Ishikawa (cell line): ENCODE results near the gene AATF.

Source experiments
- CEBPB ChIP-seq: IDR thresholded peaks from 2 replicates; pipeline ENCODE4 v1.6.1; 2012
- CREB1 ChIP-seq: IDR thresholded peaks from 2 replicates; pipeline ENCODE4 v1.6.1; 2012; ENCODE audit warnings: low read depth
- EGR1 ChIP-seq: IDR thresholded peaks from 2 replicates; pipeline ENCODE4 v1.6.1; 2012
- EP300 ChIP-seq: IDR thresholded peaks from 2 replicates; pipeline ENCODE4 v1.6.1; 2012; ENCODE audit warnings: borderline replicate concordance
- FOXM1 ChIP-seq: IDR thresholded peaks from 2 replicates; pipeline ENCODE4 v1.6.1; 2012; ENCODE audit warnings: low read depth, borderline replicate concordance
- NFIC ChIP-seq: IDR thresholded peaks from 2 replicates; pipeline ENCODE4 v1.6.1; 2012
- RAD21 ChIP-seq: IDR thresholded peaks from 2 replicates; pipeline ENCODE4 v1.6.1; 2012; ENCODE audit warnings: low read depth
- REST ChIP-seq: IDR thresholded peaks from 2 replicates; pipeline ENCODE4 v1.6.1; 2012; ENCODE audit warnings: low read depth, mild to moderate bottlenecking
- TAF1 ChIP-seq: IDR thresholded peaks from 2 replicates; pipeline ENCODE4 v1.6.1; 2012; ENCODE audit warnings: low read depth, mild to moderate bottlenecking
- TCF12 ChIP-seq: IDR thresholded peaks from 2 replicates; pipeline ENCODE4 v1.6.1; 2012; ENCODE audit warnings: low read depth
- TEAD4 ChIP-seq: IDR thresholded peaks from 2 replicates; pipeline ENCODE4 v1.6.1; 2012
- USF1 ChIP-seq: IDR thresholded peaks from 2 replicates; pipeline ENCODE4 v1.6.1; 2012
- YY1 ChIP-seq: IDR thresholded peaks from 2 replicates; pipeline ENCODE4 v1.6.1; 2012; ENCODE audit warnings: low read depth
- ZBTB7A ChIP-seq: IDR thresholded peaks from 2 replicates; pipeline ENCODE4 v1.6.1; 2012; ENCODE audit warnings: low read depth
- TF ChIP-seq, protein P1 (sequence below): IDR thresholded peaks from 2 replicates; pipeline ENCODE4 v1.6.1; 2012

The AATF gene

GRCh38 chr17:36972186-36972700 is 23.5 kb downstream of the AATF start:
- TF ChIP-seq NFIC (0 out of 2 replicates have a peak, but pooled peaks have one; percentile 6), TAF1 (no peak), ZBTB7A (no peak), REST (no peak; the same call in 1 of the 2 replicates), TEAD4 (peak; percentile 22; the same call in 1 of the 2 replicates)
- TF ChIP-seq, protein P1, sequence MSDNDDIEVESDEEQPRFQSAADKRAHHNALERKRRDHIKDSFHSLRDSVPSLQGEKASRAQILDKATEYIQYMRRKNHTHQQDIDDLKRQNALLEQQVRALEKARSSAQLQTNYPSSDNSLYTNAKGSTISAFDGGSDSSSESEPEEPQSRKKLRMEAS: no peak

DNA sequence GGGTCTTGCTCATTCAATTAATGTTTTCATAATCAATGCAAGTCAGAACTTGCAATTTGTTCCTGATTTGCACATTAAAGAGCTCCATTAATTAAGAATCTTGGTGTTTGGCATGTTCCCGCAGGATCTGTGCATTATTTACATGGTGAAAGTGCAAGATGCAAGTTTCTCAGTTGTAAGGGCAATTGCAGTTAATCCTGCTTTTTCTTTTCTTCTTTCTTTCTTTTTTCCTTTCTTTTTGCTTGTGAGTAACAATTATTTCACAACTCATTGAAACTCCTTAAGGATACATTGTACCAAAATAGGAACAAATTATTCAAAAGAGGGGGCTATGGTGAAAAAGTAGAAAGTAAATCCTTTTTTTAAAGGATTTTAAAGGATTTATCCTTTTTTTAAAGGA is 24.2 kb downstream of the AATF start:
- TF ChIP-seq TAF1 (no peak), CREB1 (no peak)

DNA sequence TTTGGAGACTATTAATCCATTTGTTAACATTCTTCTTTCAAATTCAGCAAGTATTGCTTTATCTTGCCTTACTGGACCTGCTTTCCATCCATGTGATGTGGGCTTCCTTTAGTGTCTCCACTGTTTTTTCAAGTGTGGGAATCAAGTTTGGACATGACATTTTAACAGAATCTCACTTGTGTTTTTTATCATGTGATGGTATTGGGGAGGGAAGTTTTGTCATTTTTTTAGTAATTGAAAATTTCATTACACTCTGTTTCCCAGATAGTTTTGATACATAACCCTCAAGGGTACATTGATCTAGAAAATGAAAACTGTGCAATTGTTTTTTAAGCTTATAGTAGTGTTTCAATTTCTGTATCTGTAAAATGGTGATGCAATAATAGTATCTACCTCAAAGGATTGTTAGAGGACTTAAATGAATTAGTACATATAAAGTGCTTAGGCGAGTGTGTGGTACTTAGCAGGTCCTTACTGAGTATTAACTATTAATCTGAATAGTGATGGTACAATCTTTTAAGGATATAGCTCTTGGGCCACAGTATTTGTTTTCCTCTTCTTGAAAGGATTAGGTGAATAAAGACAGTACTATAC is 27.3 kb downstream of the AATF start:
- TF ChIP-seq USF1 (no peak), TEAD4 (no peak), NFIC (no peak), EP300 (no peak), FOXM1 (no peak)

GRCh38 chr17:36977066-36977465 is 28.3 kb downstream of the AATF start:
- TF ChIP-seq TAF1 (no peak), CEBPB (no peak), NFIC (no peak), TEAD4 (no peak), USF1 (no peak), EGR1 (no peak), REST (no peak), CREB1 (no peak), YY1 (no peak), TCF12 (no peak), FOXM1 (no peak), ZBTB7A (no peak), RAD21 (no peak), EP300 (no peak)
- TF ChIP-seq, protein P1: no peak

DNA sequence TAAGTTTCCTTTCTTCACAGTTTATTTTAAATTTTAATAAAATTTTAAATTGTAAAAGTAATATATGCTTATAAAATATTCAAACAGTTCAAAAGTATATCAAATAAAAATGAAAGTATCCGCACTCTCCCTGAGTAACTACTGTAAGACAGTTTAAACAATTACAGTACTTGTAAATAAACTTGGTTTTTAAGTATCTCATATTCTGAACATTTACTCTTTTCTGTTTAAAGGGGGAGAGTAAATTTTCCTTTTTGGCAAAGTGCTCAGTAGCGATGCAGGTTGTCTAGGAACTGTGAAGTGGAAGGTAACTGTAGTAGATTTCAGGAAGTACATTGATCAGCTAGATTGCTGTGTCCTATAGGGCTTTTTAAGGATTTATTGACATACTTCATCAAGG is 28.8 kb downstream of the AATF start:
- TF ChIP-seq EP300 (no peak), CEBPB (no peak), USF1 (no peak), TEAD4 (no peak)

GRCh38 chr17:36978810-36979564 is 30.2 kb downstream of the AATF start:
- TF ChIP-seq CEBPB: peak; percentile 75
- TF ChIP-seq YY1: no peak
- no peak for TF ChIP-seq FOXM1
- peak; percentile 58 for TF ChIP-seq TEAD4
- TF ChIP-seq RAD21: no peak
- TF ChIP-seq, protein P1: no peak
- TF ChIP-seq TAF1: no peak
- TF ChIP-seq CREB1: no peak
- no peak for TF ChIP-seq ZBTB7A
- TF ChIP-seq USF1: no peak
- no peak for TF ChIP-seq EGR1
- TF ChIP-seq TCF12: 0 out of 2 replicates have a peak, but pooled peaks have one; percentile 32
- no peak for TF ChIP-seq EP300
- TF ChIP-seq NFIC: no peak
- no peak for TF ChIP-seq REST
